C4-2B (cell line): ENCODE results near the gene PDK4.

Experiments
- CTCF ChIP-seq: fragments of 450-650 bp; conservative IDR thresholded peaks from 2 replicates; pipeline ENCODE4 v1.5.1; 2017; ENCODE audit warnings: mild to moderate bottlenecking
- ZFX ChIP-seq: fragments of 450-650 bp; IDR thresholded peaks from 2 replicates; pipeline ENCODE4 v1.6.1; 2017

- TF ChIP-seq CTCF: no peak
- TF ChIP-seq ZFX: no peak
These were observed 2.2 kb upstream of the PDK4 start for GRCh38 chr7:95598511-95598910.
